MG63 (cell line): Measurements from ENCODE around the gene CCDC195. TPM values are rescaled to one million over a fixed set of nuclear protein-coding genes. Genes with fewer than 3 reads are reported as not detected.
"Not testable (repeated sequence)": the region's sequence is repeated elsewhere in the genome, so short reads cannot be mapped to it uniquely, and the experiment has no call there.

Experiments used
- DNase-seq: peaks from one replicate; pipeline ENCODE4 v3.0.0-alpha.2; 2020
- H3K27me3 ChIP-seq: fragments of 250-450 bp; sonication (Bioruptor Pico); 2 replicates; pipeline ENCODE4 v1.5.1; 2020; ENCODE audit warnings: mild to moderate bottlenecking, moderate library complexity
- H3K36me3 ChIP-seq: fragments of 250-450 bp; sonication (Bioruptor Pico); 2 replicates; pipeline ENCODE4 v1.5.1; 2020; ENCODE audit warnings: mild to moderate bottlenecking, moderate library complexity
- H3K4me3 ChIP-seq: fragments of 250-450 bp; sonication (Bioruptor Pico); 2 replicates; pipeline ENCODE4 v1.5.1; 2020; ENCODE audit warnings: mild to moderate bottlenecking, moderate library complexity
- H3K9me3 ChIP-seq: fragments of 250-450 bp; sonication (Bioruptor Pico); 2 replicates; pipeline ENCODE4 v1.5.1; 2020; ENCODE audit warnings: mild to moderate bottlenecking, moderate library complexity
- total RNA-seq: library from RNA; depleted of rRNA; stranded (reverse); fragments of >200 nt; shearing (Covaris generic); gene quantifications from 2 replicates; pipeline ENCODE4 v1.2.3, GENCODE V29; 2014; ENCODE audit warnings: low replicate concordance

Gene CCDC195
- total RNA-seq, 1 experiment from 2014 or later = not detected

GRCh38 chr2:224711859-224712665 lies 4.1 kb downstream of the CCDC195 start:
- no peaks in the 10 kb centered on the region for H3K27me3 ChIP-seq

GRCh38 chr2:224711381-224711780 lies 4.8 kb downstream of the CCDC195 start:
- DNase-seq = no peak
- H3K4me3 ChIP-seq = no peak overlapping the region
- no peaks in the 10 kb centered on the region for H3K9me3 ChIP-seq
- no peaks in the 10 kb centered on the region for H3K36me3 ChIP-seq
- no peaks in the 10 kb centered on the region for H3K27me3 ChIP-seq

More at GRCh38 chr2:224711859-224712665, 4.1 kb downstream of the CCDC195 start:
- H3K4me3 ChIP-seq = no peak overlapping the region
- no peaks in the 10 kb centered on the region for H3K9me3 ChIP-seq
- H3K36me3 ChIP-seq = no peaks in the 10 kb centered on the region
- no peak for DNase-seq

GRCh38 chr2:224709301-224709700 lies 6.9 kb downstream of the CCDC195 start:
- H3K27me3 ChIP-seq = no peaks in the 10 kb centered on the region
- no peaks in the 10 kb centered on the region for H3K9me3 ChIP-seq
- no peaks in the 10 kb centered on the region for H3K36me3 ChIP-seq
- no peak for DNase-seq
- no peak overlapping the region for H3K4me3 ChIP-seq

GRCh38 chr2:224694502-224694901 lies 21.7 kb downstream of the CCDC195 start:
- no peaks in the 10 kb centered on the region for H3K9me3 ChIP-seq
- no peak overlapping the region for H3K4me3 ChIP-seq
- DNase-seq = no peak
- no peaks in the 10 kb centered on the region for H3K27me3 ChIP-seq
- H3K36me3 ChIP-seq = no peaks in the 10 kb centered on the region

GRCh38 chr2:224691563-224691962 lies 24.6 kb downstream of the CCDC195 start:
- no peaks in the 10 kb centered on the region for H3K27me3 ChIP-seq
- no peaks in the 10 kb centered on the region for H3K36me3 ChIP-seq
- no peak overlapping the region for H3K4me3 ChIP-seq
- H3K9me3 ChIP-seq = no peaks in the 10 kb centered on the region
- no peak for DNase-seq

- Histone ChIP-seq H3K27me3 (no peaks in the 10 kb centered on the region), H3K36me3 (no peaks in the 10 kb centered on the region), H3K4me3 (no peak overlapping the region), H3K9me3 (no peaks in the 10 kb centered on the region)
- no peak for DNase-seq
These were observed 25.3 kb downstream of the CCDC195 start for GRCh38 chr2:224690868-224691267.

GRCh38 chr2:224689539-224689938 lies 26.6 kb downstream of the CCDC195 start:
- H3K27me3 ChIP-seq = no peaks in the 10 kb centered on the region
- no peak for DNase-seq
- H3K36me3 ChIP-seq = no peaks in the 10 kb centered on the region
- no peaks in the 10 kb centered on the region for H3K9me3 ChIP-seq
- no peak overlapping the region for H3K4me3 ChIP-seq

- Histone ChIP-seq H3K36me3 (no peaks in the 10 kb centered on the region), H3K9me3 (no peaks in the 10 kb centered on the region), H3K27me3 (no peaks in the 10 kb centered on the region), H3K4me3 (no peak overlapping the region)
- no peak for DNase-seq
These were observed 27.2 kb downstream of the CCDC195 start for GRCh38 chr2:224688997-224689396.

GRCh38 chr2:224687156-224687555 lies 29.0 kb downstream of the CCDC195 start:
- DNase-seq = no peak
- H3K36me3 ChIP-seq = no peaks in the 10 kb centered on the region
- no peaks in the 10 kb centered on the region for H3K27me3 ChIP-seq
- no peak overlapping the region for H3K4me3 ChIP-seq
- no peaks in the 10 kb centered on the region for H3K9me3 ChIP-seq

GRCh38 chr2:224685121-224685520 lies 31.0 kb downstream of the CCDC195 start:
- Histone ChIP-seq H3K27me3 (no peaks in the 10 kb centered on the region), H3K9me3 (no peaks in the 10 kb centered on the region), H3K4me3 (no peak overlapping the region), H3K36me3 (no peaks in the 10 kb centered on the region)
- DNase-seq = no peak

- Histone ChIP-seq H3K27me3 (no peaks in the 10 kb centered on the region), H3K9me3 (no peaks in the 10 kb centered on the region), H3K36me3 (no peaks in the 10 kb centered on the region), H3K4me3 (no peak overlapping the region)
- DNase-seq = no peak
These were observed 34.0 kb downstream of the CCDC195 start for GRCh38 chr2:224682134-224682533.

- DNase-seq = no peak
- Histone ChIP-seq H3K27me3 (no peaks in the 10 kb centered on the region), H3K4me3 (no peak overlapping the region), H3K36me3 (no peaks in the 10 kb centered on the region), H3K9me3 (no peaks in the 10 kb centered on the region)
These were observed 44.4 kb downstream of the CCDC195 start for GRCh38 chr2:224671731-224672130.

GRCh38 chr2:224670203-224670602 lies 46.0 kb downstream of the CCDC195 start:
- H3K9me3 ChIP-seq = no peaks in the 10 kb centered on the region

GRCh38 chr2:224669449-224669848 lies 46.7 kb downstream of the CCDC195 start:
- no peaks in the 10 kb centered on the region for H3K27me3 ChIP-seq
- no peaks in the 10 kb centered on the region for H3K9me3 ChIP-seq
- H3K36me3 ChIP-seq = no peaks in the 10 kb centered on the region
- no peak for DNase-seq
- H3K4me3 ChIP-seq = no peak overlapping the region

More at GRCh38 chr2:224670203-224670602, 46.0 kb downstream of the CCDC195 start:
- Histone ChIP-seq H3K36me3 (no peaks in the 10 kb centered on the region), H3K27me3 (no peaks in the 10 kb centered on the region), H3K4me3 (no peak overlapping the region)
- DNase-seq = no peak

- Histone ChIP-seq H3K36me3 (no peaks in the 10 kb centered on the region), H3K4me3 (no peak overlapping the region), H3K27me3 (no peaks in the 10 kb centered on the region), H3K9me3 (peaks cover 5% of the 10 kb centered on the region)
- no peak for DNase-seq
These were observed 47.8 kb downstream of the CCDC195 start for GRCh38 chr2:224668123-224668909.

GRCh38 chr2:224666951-224667553 lies 49.1 kb downstream of the CCDC195 start:
- no peak for DNase-seq
- peaks cover 9% of the 10 kb centered on the region for H3K9me3 ChIP-seq
- H3K36me3 ChIP-seq = no peaks in the 10 kb centered on the region
- no peaks in the 10 kb centered on the region for H3K27me3 ChIP-seq
- no peak overlapping the region for H3K4me3 ChIP-seq

- H3K27me3 ChIP-seq, H3K36me3 ChIP-seq, H3K9me3 ChIP-seq, H3K4me3 ChIP-seq, DNase-seq: not testable (repeated sequence)
These were observed 52.8 kb downstream of the CCDC195 start for GRCh38 chr2:224663322-224663721.
